Measurements from ENCODE around the gene ALG12. TPM values are rescaled to one million over a fixed set of nuclear protein-coding genes. Genes with fewer than 3 reads are reported as not detected.

ALG12 gene
- total RNA-seq, 4 donors from 2014 or later = 10.1 to 24.4 (median 18.3) TPM

GRCh38 chr22:49954991-49955580, 36.8 kb upstream of the ALG12 start:
- DNase-seq = no peak
- no peaks in the 10 kb centered on the region for H3K27me3 ChIP-seq
- 87% methylated on average over 15 of the region's 15 CpGs; no CpG with 5 or more reads in 1 of the 2 donors for WGBS, 2 donors (ENCODE audit: low coverage in 1 of 2)
- H3K36me3 ChIP-seq = no peaks in the 10 kb centered on the region
- intact Hi-C loops (cut with DNase I; ENCODE audit: low total_unique reads) = no loop called here
- no peaks in the 10 kb centered on the region for H3K9me3 ChIP-seq
- TF ChIP-seq POLR2A (IDR thresholded peaks at IDR 0.05) (no peak), EP300 (IDR thresholded peaks at IDR 0.05; ENCODE audit: low read depth) (no peak), CTCF (IDR thresholded peaks at IDR 0.05) (no peak), POLR2AphosphoS5 (IDR thresholded peaks at IDR 0.05) (no peak)
- H3K4me3 ChIP-seq = no peak overlapping the region
- no peak overlapping the region for H3K27ac ChIP-seq
- H3K4me1 ChIP-seq = peaks cover 20 to 55% (median 41%) of the 10 kb centered on the region in 4 donors
- in situ Hi-C loops (cut with MboI; ENCODE audit: low pct_ligation_motif_present in 1 of 4, low pct_unique_long_range_greater_than_20kb in 1 of 4, low sequenced_read_pairs in 3 of 4) = loop anchor here in 1 of 4 donors (25.0 kb wide), 1 partner anchor 93 kb away; the partner anchor contains the start of gene ZBED4

GRCh38 chr22:49954354-49954753, 36.1 kb upstream of the ALG12 start:
- no peak for TF ChIP-seq POLR2A (IDR thresholded peaks at IDR 0.05)
- no peak for TF ChIP-seq EP300 (IDR thresholded peaks at IDR 0.05; ENCODE audit: low read depth)
- no peak for TF ChIP-seq POLR2AphosphoS5 (IDR thresholded peaks at IDR 0.05)
- no peak for TF ChIP-seq CTCF (IDR thresholded peaks at IDR 0.05)
- Histone ChIP-seq H3K9me3 (no peaks in the 10 kb centered on the region), H3K27me3 (no peaks in the 10 kb centered on the region), H3K4me3 (no peak overlapping the region), H3K36me3 (no peaks in the 10 kb centered on the region), H3K27ac (no peak overlapping the region), H3K4me1 (peaks cover 23 to 55% (median 42%) of the 10 kb centered on the region in 4 donors)
- intact Hi-C loops (cut with DNase I; ENCODE audit: low total_unique reads) = no loop called here
- DNase-seq = no peak
- in situ Hi-C loops (cut with MboI; ENCODE audit: low pct_ligation_motif_present in 1 of 4, low pct_unique_long_range_greater_than_20kb in 1 of 4, low sequenced_read_pairs in 3 of 4) = loop anchor here in 1 of 4 donors (25.0 kb wide), 1 partner anchor 92 kb away; the partner anchor contains the start of gene ZBED4
- 85% methylated on average over 8 of the region's 8 CpGs; no CpG with 5 or more reads in 1 of the 2 donors for WGBS, 2 donors (ENCODE audit: low coverage in 1 of 2)

GRCh38 chr22:49953680-49954344, 35.6 kb upstream of the ALG12 start:
- peaks cover 19 to 50% (median 39%) of the 10 kb centered on the region in 4 donors for H3K4me1 ChIP-seq
- in situ Hi-C loops (cut with MboI; ENCODE audit: low pct_ligation_motif_present in 1 of 4, low pct_unique_long_range_greater_than_20kb in 1 of 4, low sequenced_read_pairs in 3 of 4) (loop anchor here in 1 of 4 donors (25.0 kb wide), 1 partner anchor 92 kb away; the partner anchor contains the start of gene ZBED4), intact Hi-C loops (cut with DNase I; ENCODE audit: low total_unique reads) (no loop called here)
- no peaks in the 10 kb centered on the region for H3K36me3 ChIP-seq
- no peak for DNase-seq
- H3K27ac ChIP-seq = peak overlapping the region; percentile 90 to 97 (median 94)
- H3K4me3 ChIP-seq = no peak overlapping the region
- WGBS, 2 donors (ENCODE audit: low coverage in 1 of 2) = 80% methylated on average over 13 of the region's 18 CpGs; no CpG with 5 or more reads in 1 of the 2 donors
- H3K9me3 ChIP-seq = no peaks in the 10 kb centered on the region
- no peak for TF ChIP-seq POLR2AphosphoS5 (IDR thresholded peaks at IDR 0.05)
- TF ChIP-seq EP300 (IDR thresholded peaks at IDR 0.05; ENCODE audit: low read depth) = no peak
- TF ChIP-seq CTCF (IDR thresholded peaks at IDR 0.05) = no peak
- no peak for TF ChIP-seq POLR2A (IDR thresholded peaks at IDR 0.05)
- H3K27me3 ChIP-seq = no peaks in the 10 kb centered on the region

- no peak for DNase-seq
- Histone ChIP-seq H3K36me3 (no peaks in the 10 kb centered on the region), H3K4me3 (no peak overlapping the region), H3K27me3 (no peaks in the 10 kb centered on the region), H3K9me3 (no peaks in the 10 kb centered on the region), H3K27ac (peak overlapping the region; percentile 90 to 97 (median 94)), H3K4me1 (peaks cover 19 to 48% (median 39%) of the 10 kb centered on the region in 4 donors)
- TF ChIP-seq POLR2AphosphoS5 (IDR thresholded peaks at IDR 0.05) (no peak), CTCF (IDR thresholded peaks at IDR 0.05) (no peak), EP300 (IDR thresholded peaks at IDR 0.05; ENCODE audit: low read depth) (no peak), POLR2A (IDR thresholded peaks at IDR 0.05) (no peak)
- intact Hi-C loops (cut with DNase I; ENCODE audit: low total_unique reads) (no loop called here), in situ Hi-C loops (cut with MboI; ENCODE audit: low pct_ligation_motif_present in 1 of 4, low pct_unique_long_range_greater_than_20kb in 1 of 4, low sequenced_read_pairs in 3 of 4) (loop anchor here in 1 of 4 donors (25.0 kb wide), 1 partner anchor 91 kb away; the partner anchor contains the start of gene ZBED4)
- 76% methylated on average over 18 of the region's 20 CpGs; no CpG with 5 or more reads in 1 of the 2 donors for WGBS, 2 donors (ENCODE audit: low coverage in 1 of 2)
Measured at GRCh38 chr22:49953027-49953679, 34.9 kb upstream of the ALG12 start.
